SK-N-SH (cell line): ENCODE data around the gene ADGRF5. TPM values are rescaled to one million over a fixed set of nuclear protein-coding genes. Genes with fewer than 3 reads are reported as not detected.

ENCODE experiments used
- CTCF ChIA-PET: fragments of 300-600, 350-600 bp; formaldehyde crosslinking; extraction: SDS; loops from one replicate; lab custom pipeline; 2021; lab: Yijun Ruan, JAX
- POLR2A ChIA-PET: fragments of 350-600 bp; sonication (Branson Sonifier 250); formaldehyde crosslinking; extraction: SDS; loops from one replicate; lab custom pipeline; 2020; ENCODE audit warnings: antibody characterized with exemption, inconsistent platforms; lab: Yijun Ruan, JAX
- DNase-seq: peaks from one replicate; pipeline ENCODE4 v3.0.0; 2012
- H2AFZ ChIP-seq: fragments of 200-600 bp; sonication (generic); 2 replicates; pipeline ENCODE4 v1.8.1; 2016; ENCODE audit warnings: antibody characterized with exemption, mild to moderate bottlenecking, low read depth
- H3F3A ChIP-seq: fragments of 200-600 bp; sonication (generic); replicated peaks from 2 replicates; pipeline ENCODE3; 2016; ENCODE audit warnings: antibody characterized with exemption, mild to moderate bottlenecking; ENCODE audit not compliant: insufficient read depth
- H3K27ac ChIP-seq, 2 experiments: fragments of 200-500 bp in 1 of 2; fragments of 200-600 bp in 1 of 2; sonication (Bioruptor generic) in 1 of 2; sonication (generic), shearing (Covaris generic) in 1 of 2; 2 replicates each; pipeline versions ENCODE4 v1.5.1 to v1.6.1; 2014 to 2016; ENCODE audit warnings: low read depth in 2 of 2, inconsistent platforms in 1 of 2, low read length in 1 of 2, mild to moderate bottlenecking in 1 of 2, mixed read lengths in 1 of 2
- H3K27me3 ChIP-seq: fragments of 200-600 bp; sonication (generic), shearing (Covaris generic); 2 replicates; pipeline ENCODE4 v1.6.1; 2016; ENCODE audit warnings: mixed run types; ENCODE audit not compliant: insufficient read depth
- H3K36me3 ChIP-seq, 2 experiments: fragments of 200-500 bp in 1 of 2; fragments of 200-600 bp in 1 of 2; sonication (Bioruptor generic) in 1 of 2; sonication (generic) in 1 of 2; replicated peaks in 1 of 2; 2 replicates each; pipeline versions ENCODE3 to v1.5.1; 2014 to 2016; ENCODE audit warnings: low read length in 1 of 2, mild to moderate bottlenecking in 1 of 2; ENCODE audit not compliant: insufficient read depth in 2 of 2, control insufficient read depth in 1 of 2
- H3K4me1 ChIP-seq, 2 experiments: fragments of 200-500 bp in 1 of 2; fragments of 200-600 bp in 1 of 2; sonication (Bioruptor generic) in 1 of 2; sonication (generic), shearing (Covaris generic) in 1 of 2; 2 replicates each; pipeline versions ENCODE4 v1.5.1 to v1.6.1; 2014 to 2016; ENCODE audit warnings: low read depth in 1 of 2, low read length in 1 of 2, mixed run types in 1 of 2; ENCODE audit not compliant: insufficient read depth in 2 of 2, control insufficient read depth in 1 of 2
- H3K4me2 ChIP-seq: fragments of 200-600 bp; sonication (generic), shearing (Covaris generic); 2 replicates; pipeline ENCODE4 v1.6.1; 2017; ENCODE audit warnings: mixed run types
- H3K4me3 ChIP-seq, 2 experiments: fragments of 200-500 bp in 1 of 2; fragments of 200-600 bp in 1 of 2; sonication (Bioruptor generic) in 1 of 2; sonication (generic), shearing (Covaris generic) in 1 of 2; 2 replicates each; pipeline versions ENCODE4 v1.5.1 to v1.8.1; 2014 to 2016; ENCODE audit warnings: low read depth in 2 of 2, inconsistent platforms in 1 of 2, low read length in 1 of 2, mild to moderate bottlenecking in 1 of 2, mixed read lengths in 1 of 2, moderate library complexity in 1 of 2
- H3K79me2 ChIP-seq: fragments of 200-600 bp; sonication (generic); 2 replicates; pipeline ENCODE4 v1.8.1; 2017; ENCODE audit warnings: mild to moderate bottlenecking; ENCODE audit not compliant: insufficient read depth
- H3K9ac ChIP-seq: fragments of 200-600 bp; sonication (generic); 2 replicates; pipeline ENCODE4 v1.6.1; 2017; ENCODE audit warnings: mixed run types
- H3K9me2 ChIP-seq: fragments of 200-600 bp; sonication (generic); 2 replicates; pipeline ENCODE4 v1.6.1; 2017; ENCODE audit warnings: mixed run types
- H3K9me3 ChIP-seq: fragments of 200-600 bp; sonication (generic); 2 replicates; pipeline ENCODE4 v1.6.1; 2017; ENCODE audit warnings: mixed run types, mild to moderate bottlenecking, moderate library complexity
- H4K20me1 ChIP-seq: fragments of 200-600 bp; sonication (generic); 2 replicates; pipeline ENCODE4 v1.6.1; 2017; ENCODE audit warnings: mild to moderate bottlenecking, mixed run types; ENCODE audit not compliant: insufficient read depth
- CTCF ChIP-seq: fragments of 200-600 bp; sonication (generic); IDR thresholded peaks from 2 replicates; pipeline ENCODE4 v1.6.1; 2017; ENCODE audit warnings: antibody characterized with exemption, mild to moderate bottlenecking, moderate library complexity
- ELF1 ChIP-seq: IDR thresholded peaks from 2 replicates; pipeline ENCODE4 v1.4.0; 2012
- GABPA ChIP-seq: IDR thresholded peaks from 2 replicates; pipeline ENCODE4 v1.4.0; 2012; ENCODE audit warnings: low read depth, mild to moderate bottlenecking
- IRF3 ChIP-seq: fragments of 150-350 bp; IDR thresholded peaks from 2 replicates; pipeline ENCODE4 v1.6.1; 2016; ENCODE audit warnings: mild to moderate bottlenecking, low read depth, low read length
- MEF2A ChIP-seq: IDR thresholded peaks from 2 replicates; pipeline ENCODE4 v1.4.0; 2012; ENCODE audit warnings: low read depth, borderline replicate concordance
- MXI1 ChIP-seq: IDR thresholded peaks from 2 replicates; pipeline ENCODE4 v1.6.1; 2012; ENCODE audit warnings: mild to moderate bottlenecking, low read depth, low read length, improper control_type of control experiment
- POLR2AphosphoS5 ChIP-seq: IDR thresholded peaks from 2 replicates; pipeline ENCODE4 v1.6.1; 2012; ENCODE audit warnings: low read depth, low read length
- RAD21 ChIP-seq: IDR thresholded peaks from 2 replicates; pipeline ENCODE4 v1.6.1; 2012; ENCODE audit warnings: mild to moderate bottlenecking, low read length
- SMC3 ChIP-seq: IDR thresholded peaks from 2 replicates; pipeline ENCODE4 v1.6.1; 2012; ENCODE audit warnings: low read depth, low read length, improper control_type of control experiment
- TAF1 ChIP-seq: IDR thresholded peaks from 2 replicates; pipeline ENCODE4 v1.6.1; 2012; ENCODE audit warnings: low read depth, mild to moderate bottlenecking, low read length, moderate library complexity, borderline replicate concordance
- WGBS: methylation state at CpG from one replicate; pipeline ENCODE4 v1.1.6; 2017; ENCODE audit warnings: low lambda C conversion rate; 5-methylcytosine and 5-hydroxymethylcytosine counted together
- polyA plus RNA-seq, 3 experiments: library from polyadenylated mRNA; depleted of rRNA; stranded (reverse); fragments of >200 nt; gene quantifications; 2 replicates each; pipeline ENCODE4 v1.2.3, GENCODE V29; 2012
- TF ChIP-seq, protein P1 (sequence below): IDR thresholded peaks from 2 replicates; pipeline ENCODE4; 2012
- TF ChIP-seq, protein P2 (sequence below): IDR thresholded peaks from 2 replicates; pipeline ENCODE4 v1.6.1; 2012; ENCODE audit warnings: mild to moderate bottlenecking, low read depth, low read length, moderate library complexity

Gene ADGRF5
- polyA plus RNA-seq, 1 of the 3 experiments (the other 2 are of a cell fraction), result 0.02 TPM

GRCh38 chr6:46848684-46849360 lies 72.9 kb downstream of the ADGRF5 start:
- WGBS, result 8% methylated on average over 21 of the region's 25 CpGs
- peak; percentile 79 for DNase-seq
- CTCF ChIA-PET, result interaction anchor here (0.6 to 3.2 kb wide), 69 partner anchors 7 to 1926 kb away, joined by 3 to 47 read pairs (median 3); partner anchors contain the start of genes ADGRF1, ADGRF5, MEP1A and TNFRSF21
- no peaks in the 10 kb centered on the region for H3K4me1 ChIP-seq
- POLR2A ChIA-PET, result no interaction called here
- TF ChIP-seq, protein P1, sequence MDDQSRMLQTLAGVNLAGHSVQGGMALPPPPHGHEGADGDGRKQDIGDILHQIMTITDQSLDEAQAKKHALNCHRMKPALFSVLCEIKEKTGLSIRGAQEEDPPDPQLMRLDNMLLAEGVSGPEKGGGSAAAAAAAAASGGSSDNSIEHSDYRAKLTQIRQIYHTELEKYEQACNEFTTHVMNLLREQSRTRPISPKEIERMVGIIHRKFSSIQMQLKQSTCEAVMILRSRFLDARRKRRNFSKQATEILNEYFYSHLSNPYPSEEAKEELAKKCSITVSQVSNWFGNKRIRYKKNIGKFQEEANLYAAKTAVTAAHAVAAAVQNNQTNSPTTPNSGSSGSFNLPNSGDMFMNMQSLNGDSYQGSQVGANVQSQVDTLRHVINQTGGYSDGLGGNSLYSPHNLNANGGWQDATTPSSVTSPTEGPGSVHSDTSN, result peak; percentile 77
- TF ChIP-seq POLR2AphosphoS5 (no peak), CTCF (peak; percentile 83), ELF1 (no peak), GABPA (no peak), RAD21 (peak; percentile 79), TAF1 (no peak), IRF3 (no peak), SMC3 (peak; percentile 83)
- H3K27ac ChIP-seq, result no peak overlapping the region
- no peak overlapping the region for H2AFZ ChIP-seq
- peak overlapping the region; percentile 61 for H3K4me2 ChIP-seq
- peaks cover 10% of the 10 kb centered on the region; the same call in 1 of the 2 replicates for H3K27me3 ChIP-seq
- H3K4me3 ChIP-seq, result peak overlapping the region; percentile 9 to 35; a peak in 2 of 4 replicates
- no peaks in the 10 kb centered on the region for H3K79me2 ChIP-seq
- no peaks in the 10 kb centered on the region for H3K9me2 ChIP-seq
- H4K20me1 ChIP-seq, result no peaks in the 10 kb centered on the region
- H3F3A ChIP-seq, result no peaks in the 10 kb centered on the region
- H3K9me3 ChIP-seq, result no peaks in the 10 kb centered on the region
- no peaks in the 10 kb centered on the region for H3K36me3 ChIP-seq
- no peak overlapping the region for H3K9ac ChIP-seq

- no peak overlapping the region for H3K4me3 ChIP-seq
- no peaks in the 10 kb centered on the region for H3K36me3 ChIP-seq
- no peak overlapping the region for H2AFZ ChIP-seq
- no peak overlapping the region for H3K27ac ChIP-seq
- H4K20me1 ChIP-seq, result no peaks in the 10 kb centered on the region
- POLR2A ChIA-PET, result no interaction called here
- H3K9me3 ChIP-seq, result no peaks in the 10 kb centered on the region
- TF ChIP-seq, protein P2, sequence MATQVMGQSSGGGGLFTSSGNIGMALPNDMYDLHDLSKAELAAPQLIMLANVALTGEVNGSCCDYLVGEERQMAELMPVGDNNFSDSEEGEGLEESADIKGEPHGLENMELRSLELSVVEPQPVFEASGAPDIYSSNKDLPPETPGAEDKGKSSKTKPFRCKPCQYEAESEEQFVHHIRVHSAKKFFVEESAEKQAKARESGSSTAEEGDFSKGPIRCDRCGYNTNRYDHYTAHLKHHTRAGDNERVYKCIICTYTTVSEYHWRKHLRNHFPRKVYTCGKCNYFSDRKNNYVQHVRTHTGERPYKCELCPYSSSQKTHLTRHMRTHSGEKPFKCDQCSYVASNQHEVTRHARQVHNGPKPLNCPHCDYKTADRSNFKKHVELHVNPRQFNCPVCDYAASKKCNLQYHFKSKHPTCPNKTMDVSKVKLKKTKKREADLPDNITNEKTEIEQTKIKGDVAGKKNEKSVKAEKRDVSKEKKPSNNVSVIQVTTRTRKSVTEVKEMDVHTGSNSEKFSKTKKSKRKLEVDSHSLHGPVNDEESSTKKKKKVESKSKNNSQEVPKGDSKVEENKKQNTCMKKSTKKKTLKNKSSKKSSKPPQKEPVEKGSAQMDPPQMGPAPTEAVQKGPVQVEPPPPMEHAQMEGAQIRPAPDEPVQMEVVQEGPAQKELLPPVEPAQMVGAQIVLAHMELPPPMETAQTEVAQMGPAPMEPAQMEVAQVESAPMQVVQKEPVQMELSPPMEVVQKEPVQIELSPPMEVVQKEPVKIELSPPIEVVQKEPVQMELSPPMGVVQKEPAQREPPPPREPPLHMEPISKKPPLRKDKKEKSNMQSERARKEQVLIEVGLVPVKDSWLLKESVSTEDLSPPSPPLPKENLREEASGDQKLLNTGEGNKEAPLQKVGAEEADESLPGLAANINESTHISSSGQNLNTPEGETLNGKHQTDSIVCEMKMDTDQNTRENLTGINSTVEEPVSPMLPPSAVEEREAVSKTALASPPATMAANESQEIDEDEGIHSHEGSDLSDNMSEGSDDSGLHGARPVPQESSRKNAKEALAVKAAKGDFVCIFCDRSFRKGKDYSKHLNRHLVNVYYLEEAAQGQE, result no peak
- no peak for TF ChIP-seq MXI1
- no peak for TF ChIP-seq CTCF
- no peak for TF ChIP-seq SMC3
- TF ChIP-seq MEF2A, result no peak
- no peak for TF ChIP-seq TAF1
- TF ChIP-seq, all 33 proteins: peak for 0
- CTCF ChIA-PET, result no interaction called here
- Histone ChIP-seq H3K4me1 (no peaks in the 10 kb centered on the region), H3K4me2 (no peak overlapping the region), H3F3A (no peaks in the 10 kb centered on the region), H3K9ac (no peak overlapping the region), H3K27me3 (peaks cover 2% of the 10 kb centered on the region; the same call in 1 of the 2 replicates), H3K9me2 (no peaks in the 10 kb centered on the region), H3K79me2 (no peaks in the 10 kb centered on the region)
- WGBS, result 3% methylated on average over 5 of the region's 5 CpGs
- DNase-seq, result no peak
Observed at GRCh38 chr6:46845126-46845525, 76.6 kb downstream of the ADGRF5 start.
